Measurements from ENCODE around the gene ALDH1A1.
"Not testable (repeated sequence)": the region's sequence is repeated elsewhere in the genome, so short reads cannot be mapped to it uniquely, and the experiment has no call there.

Gene ALDH1A1

GRCh38 chr9:72888943-72889342, 63.9 kb downstream of the ALDH1A1 start:
- DNase-seq, result no peak

GRCh38 chr9:72888067-72888466, 64.8 kb downstream of the ALDH1A1 start:
- no peak for DNase-seq

- no peak for DNase-seq
Observed at GRCh38 chr9:72886386-72886785, 66.5 kb downstream of the ALDH1A1 start.

- DNase-seq, result no peak
Observed at GRCh38 chr9:72884508-72884907, 68.3 kb downstream of the ALDH1A1 start.

- no peak for DNase-seq
Observed at GRCh38 chr9:72883875-72884274, 69.0 kb downstream of the ALDH1A1 start.

GRCh38 chr9:72882117-72882775, 70.6 kb downstream of the ALDH1A1 start:
- no peak for DNase-seq

- DNase-seq, result no peak
Observed at GRCh38 chr9:72880821-72881220, 72.0 kb downstream of the ALDH1A1 start.

GRCh38 chr9:72875221-72875620, 77.6 kb downstream of the ALDH1A1 start:
- DNase-seq, result no peak

GRCh38 chr9:72874344-72874743, 78.5 kb downstream of the ALDH1A1 start:
- no peak for DNase-seq

- no peak for DNase-seq
Observed at GRCh38 chr9:72873456-72873855, 79.4 kb downstream of the ALDH1A1 start.

- no peak for DNase-seq
Observed at GRCh38 chr9:72872718-72873117, 80.1 kb downstream of the ALDH1A1 start.

- DNase-seq, result no peak
Observed at GRCh38 chr9:72871685-72872084, 81.2 kb downstream of the ALDH1A1 start.

GRCh38 chr9:72864327-72864726, 88.5 kb downstream of the ALDH1A1 start:
- no peak for DNase-seq

GRCh38 chr9:72863456-72864094, 89.3 kb downstream of the ALDH1A1 start:
- no peak for DNase-seq

GRCh38 chr9:72862788-72863187, 90.1 kb downstream of the ALDH1A1 start:
- not testable (repeated sequence) for DNase-seq

GRCh38 chr9:72858089-72858912, 94.6 kb downstream of the ALDH1A1 start:
- DNase-seq, result no peak

- no peak for DNase-seq
Observed at GRCh38 chr9:72857624-72857996, 95.2 kb downstream of the ALDH1A1 start.

- DNase-seq, result no peak
Observed at GRCh38 chr9:72856972-72857623, 95.8 kb downstream of the ALDH1A1 start.

- DNase-seq, result no peak
Observed at GRCh38 chr9:72855890-72856523, 96.8 kb downstream of the ALDH1A1 start.

GRCh38 chr9:72855321-72855720, 97.5 kb downstream of the ALDH1A1 start:
- DNase-seq, result no peak

Data from DMS153 (cell line).